IMR-90 (cell line): Measurements from ENCODE around the gene NMBR. TPM values are rescaled to one million over a fixed set of nuclear protein-coding genes. Genes with fewer than 3 reads are reported as not detected.

ENCODE experiments used
- ATAC-seq: fragments of 200-7000 bp; cut with Tn5 transposase; 2 replicates; pipeline ENCODE4 v1.9.1; 2020; ENCODE audit warnings: low read depth, mild to moderate bottlenecking, moderate library complexity
- BruUV-seq: library from RNA; stranded (reverse); fragments of 400-500 nt; replicated peaks from 2 replicates; lab custom pipeline; 2021; lab: Mats Ljungman, UMichigan
- CTCF ChIA-PET: fragments of 300-600 bp; formaldehyde crosslinking; extraction: SDS; loops from one replicate; lab custom pipeline; 2021; ENCODE audit warnings: antibody characterized with exemption; lab: Yijun Ruan, JAX
- POLR2A ChIA-PET: fragments of 300-600 bp; sonication (Branson Sonifier 250); formaldehyde crosslinking; loops from one replicate; lab custom pipeline; 2022; ENCODE audit warnings: antibody characterized with exemption; ENCODE audit not compliant: unreplicated experiment; lab: Charles Lee
- DNase-seq: peaks from one replicate; pipeline ENCODE4 v3.0.0; 2013
- H2AFZ ChIP-seq: replicated peaks from 2 replicates; pipeline ENCODE3; 2013; ENCODE audit warnings: low read length, mild to moderate bottlenecking; ENCODE audit not compliant: poor library complexity
- H2AK5ac ChIP-seq: 2 replicates; pipeline ENCODE4 v1.6.1; 2013; ENCODE audit warnings: low read depth, low read length, inconsistent platforms
- H2AK9ac ChIP-seq: replicated peaks from 2 replicates; pipeline ENCODE3; 2013; ENCODE audit warnings: mild to moderate bottlenecking, low read depth, low read length, moderate library complexity; ENCODE audit not compliant: poor library complexity
- H2BK120ac ChIP-seq: 2 replicates; pipeline ENCODE4 v1.6.1; 2013; ENCODE audit warnings: low read depth, low read length, inconsistent platforms
- H2BK15ac ChIP-seq: 3 replicates; pipeline ENCODE4 v1.6.1; 2013; ENCODE audit warnings: low read depth, low read length, inconsistent platforms
- H2BK20ac ChIP-seq: 2 replicates; pipeline ENCODE4 v1.6.1; 2013; ENCODE audit warnings: low read depth, mild to moderate bottlenecking, inconsistent platforms, low read length, moderate library complexity
- H2BK5ac ChIP-seq: 2 replicates; pipeline ENCODE4 v1.6.1; 2013; ENCODE audit warnings: mild to moderate bottlenecking, low read depth, low read length, inconsistent platforms; ENCODE audit not compliant: poor library complexity, severe bottlenecking
- H3K14ac ChIP-seq: replicated peaks from 2 replicates; pipeline ENCODE4 v1.6.1; 2013; ENCODE audit warnings: low read depth, low read length, inconsistent platforms
- H3K18ac ChIP-seq: 2 replicates; pipeline ENCODE4 v1.6.1; 2013; ENCODE audit warnings: low read depth, low read length, control low read depth
- H3K23ac ChIP-seq: 2 replicates; pipeline ENCODE4 v1.6.1; 2013; ENCODE audit warnings: low read depth, low read length, inconsistent platforms
- H3K27ac ChIP-seq: 2 replicates; pipeline ENCODE4 v1.5.1; 2013; ENCODE audit warnings: mild to moderate bottlenecking, control low read depth, low read length; ENCODE audit not compliant: insufficient read depth
- H3K27me3 ChIP-seq: 2 replicates; pipeline ENCODE4 v1.6.1; 2013; ENCODE audit warnings: low read length; ENCODE audit not compliant: control insufficient read depth, insufficient read depth
- H3K36me3 ChIP-seq: 2 replicates; pipeline ENCODE4 v1.6.1; 2013; ENCODE audit warnings: low read length, mixed read lengths; ENCODE audit not compliant: control insufficient read depth, insufficient read depth
- H3K4ac ChIP-seq: 2 replicates; pipeline ENCODE4 v1.6.1; 2013; ENCODE audit warnings: low read depth, low read length, inconsistent platforms
- H3K4me1 ChIP-seq: 2 replicates; pipeline ENCODE4 v1.6.1; 2013; ENCODE audit warnings: low read length, mixed read lengths; ENCODE audit not compliant: control insufficient read depth, insufficient read depth
- H3K4me2 ChIP-seq: 2 replicates; pipeline ENCODE4 v1.6.1; 2013; ENCODE audit warnings: low read depth, mild to moderate bottlenecking, control low read depth, low read length, moderate library complexity
- H3K4me3 ChIP-seq: 2 replicates; pipeline ENCODE4 v1.5.1; 2013; ENCODE audit warnings: low read depth, mild to moderate bottlenecking, control low read depth, low read length, moderate library complexity; ENCODE audit not compliant: insufficient read depth
- H3K56ac ChIP-seq: 2 replicates; pipeline ENCODE4 v1.6.1; 2013; ENCODE audit warnings: low read length, inconsistent platforms; ENCODE audit not compliant: insufficient read depth; ENCODE audit errors: extremely low read depth
- H3K79me1 ChIP-seq, 2 experiments: 2 replicates each; pipeline ENCODE4 v1.6.1; 2013; ENCODE audit warnings: low read length in 2 of 2, inconsistent platforms in 1 of 2, low read depth in 1 of 2
- H3K9ac ChIP-seq: 2 replicates; pipeline ENCODE4 v1.6.1; 2013; ENCODE audit warnings: low read depth, low read length, control low read depth
- H3K9me1 ChIP-seq: 2 replicates; pipeline ENCODE4 v1.6.1; 2013; ENCODE audit warnings: low read length, inconsistent platforms; ENCODE audit not compliant: insufficient read depth
- H3K9me3 ChIP-seq: 2 replicates; pipeline ENCODE4 v1.6.1; 2013; ENCODE audit warnings: low read length; ENCODE audit not compliant: control insufficient read depth, insufficient read depth
- H4K20me1 ChIP-seq: 2 replicates; pipeline ENCODE4 v1.6.1; 2013; ENCODE audit warnings: low read length, inconsistent platforms; ENCODE audit not compliant: insufficient read depth
- H4K5ac ChIP-seq: 2 replicates; pipeline ENCODE4 v1.6.1; 2013; ENCODE audit warnings: mild to moderate bottlenecking, low read depth, low read length, control low read depth
- H4K8ac ChIP-seq, 2 experiments: 2 replicates each; pipeline ENCODE4 v1.6.1; 2013; ENCODE audit warnings: low read depth in 2 of 2, low read length in 2 of 2, control low read depth in 1 of 2, inconsistent platforms in 1 of 2
- H4K91ac ChIP-seq: 2 replicates; pipeline ENCODE4 v1.6.1; 2013; ENCODE audit warnings: low read depth, low read length, inconsistent platforms; ENCODE audit not compliant: insufficient read depth
- BHLHE40 ChIP-seq: fragments of 150-350 bp; IDR thresholded peaks from 2 replicates; pipeline ENCODE4 v1.6.1; 2016; ENCODE audit warnings: mild to moderate bottlenecking, low read depth, low read length
- CEBPB ChIP-seq: IDR thresholded peaks from 2 replicates; pipeline ENCODE4 v1.6.1; 2012; ENCODE audit warnings: low read depth, low read length, improper control_type of control experiment
- CHD1 ChIP-seq: IDR thresholded peaks from 2 replicates; pipeline ENCODE4 v1.6.1; 2012; ENCODE audit warnings: low read depth, low read length, improper control_type of control experiment
- FOS ChIP-seq: fragments of 150-350 bp; IDR thresholded peaks from 2 replicates; pipeline ENCODE4 v1.6.1; 2016; ENCODE audit warnings: low read depth, low read length
- MAFK ChIP-seq: IDR thresholded peaks from 2 replicates; pipeline ENCODE4 v1.6.1; 2012; ENCODE audit warnings: low read depth, low read length, improper control_type of control experiment
- MAZ ChIP-seq: IDR thresholded peaks from 2 replicates; pipeline ENCODE4 v1.6.1; 2012; ENCODE audit warnings: low read depth, mild to moderate bottlenecking, low read length, improper control_type of control experiment, moderate library complexity, borderline replicate concordance
- MXI1 ChIP-seq: IDR thresholded peaks from 2 replicates; pipeline ENCODE4 v1.6.1; 2012; ENCODE audit warnings: low read depth, mild to moderate bottlenecking, low read length, moderate library complexity, borderline replicate concordance
- POLR2A ChIP-seq: IDR thresholded peaks from 2 replicates; pipeline ENCODE4 v1.6.1; 2012; ENCODE audit warnings: mild to moderate bottlenecking, low read depth, low read length
- RAD21 ChIP-seq: IDR thresholded peaks from 2 replicates; pipeline ENCODE4 v1.6.1; 2012; ENCODE audit warnings: low read length, improper control_type of control experiment
- RCOR1 ChIP-seq: IDR thresholded peaks from 2 replicates; pipeline ENCODE4 v1.6.1; 2012; ENCODE audit warnings: mild to moderate bottlenecking, low read length, improper control_type of control experiment; ENCODE audit not compliant: insufficient replicate concordance
- RFX5 ChIP-seq: IDR thresholded peaks from 2 replicates; pipeline ENCODE4 v1.8.0; 2012; ENCODE audit warnings: low read depth, mild to moderate bottlenecking, low read length, moderate library complexity
- SMC3 ChIP-seq: fragments of 150-350 bp; IDR thresholded peaks from 2 replicates; pipeline ENCODE4 v1.6.1; 2016; ENCODE audit warnings: low read depth, mild to moderate bottlenecking, antibody characterized with exemption, low read length, moderate library complexity
- dilution Hi-C: fragments of 300-500 bp; cut with HindIII; formaldehyde crosslinking; loops from one replicate; pipeline ENCODE4 v1.14.3; 2018; ENCODE audit warnings: low sequenced_read_pairs; ENCODE audit not compliant: unreplicated experiment
- in situ Hi-C: fragments of 300-500 bp; cut with MboI; formaldehyde crosslinking; loops from 3 replicates; pipeline ENCODE4 v1.14.3; 2019; ENCODE audit warnings: low sequenced_read_pairs, inconsistent platforms, mixed read lengths
- intact Hi-C: fragments of 100-400 bp; cut with micrococcal nuclease; formaldehyde crosslinking; loops from 2 replicates; pipeline ENCODE4 v1.10.0; 2022
- polyA plus RNA-seq, 3 experiments: library from polyadenylated mRNA; depleted of rRNA; stranded (reverse); fragments of >200 nt; gene quantifications; 2 replicates each; pipeline ENCODE4 v1.2.3, GENCODE V29; 2012; ENCODE audit warnings: low replicate concordance in 1 of 3
- total RNA-seq: library from RNA; depleted of rRNA; stranded (reverse); fragments of >200 nt; gene quantifications from 2 replicates; pipeline ENCODE4 v1.2.3, GENCODE V29; 2012
- TF ChIP-seq, protein P1 (sequence below): fragments of 150-350 bp; IDR thresholded peaks from 2 replicates; pipeline ENCODE4 v1.6.1; 2017; ENCODE audit warnings: mild to moderate bottlenecking, antibody characterized with exemption, low read length, low read depth
- TF ChIP-seq, protein P2 (sequence below): fragments of 150-350 bp; IDR thresholded peaks from 2 replicates; pipeline ENCODE4 v1.6.1; 2016; ENCODE audit warnings: low read depth, mild to moderate bottlenecking, low read length, moderate library complexity, borderline replicate concordance

Gene NMBR
- total and polyA plus RNA-seq, 2 of the 4 experiments (the other 2 are of a cell fraction), result not detected

DNA sequence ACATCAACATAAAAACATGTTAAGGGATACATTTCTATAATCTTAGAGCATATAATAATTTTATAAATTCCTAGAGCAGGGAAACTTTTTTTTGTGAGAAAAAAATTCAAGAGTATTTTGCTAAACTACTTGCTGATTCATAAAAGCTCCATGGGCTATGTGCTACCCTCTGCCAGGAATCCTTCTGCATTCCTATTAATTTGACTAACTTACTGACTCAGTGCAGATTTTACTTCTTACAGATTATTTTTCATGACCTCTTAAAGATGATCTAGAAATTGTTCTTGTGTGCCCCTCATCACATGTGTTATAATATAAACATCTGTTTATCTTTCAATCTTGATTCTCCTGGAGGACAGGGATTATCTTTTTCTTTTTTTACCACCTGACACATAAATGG is 5.8 kb upstream of the NMBR start:
- TF ChIP-seq FOS, result no peak
- no peak for TF ChIP-seq SMC3
- TF ChIP-seq, protein P1, sequence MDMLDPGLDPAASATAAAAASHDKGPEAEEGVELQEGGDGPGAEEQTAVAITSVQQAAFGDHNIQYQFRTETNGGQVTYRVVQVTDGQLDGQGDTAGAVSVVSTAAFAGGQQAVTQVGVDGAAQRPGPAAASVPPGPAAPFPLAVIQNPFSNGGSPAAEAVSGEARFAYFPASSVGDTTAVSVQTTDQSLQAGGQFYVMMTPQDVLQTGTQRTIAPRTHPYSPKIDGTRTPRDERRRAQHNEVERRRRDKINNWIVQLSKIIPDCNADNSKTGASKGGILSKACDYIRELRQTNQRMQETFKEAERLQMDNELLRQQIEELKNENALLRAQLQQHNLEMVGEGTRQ, result no peak
- TF ChIP-seq, protein P2, sequence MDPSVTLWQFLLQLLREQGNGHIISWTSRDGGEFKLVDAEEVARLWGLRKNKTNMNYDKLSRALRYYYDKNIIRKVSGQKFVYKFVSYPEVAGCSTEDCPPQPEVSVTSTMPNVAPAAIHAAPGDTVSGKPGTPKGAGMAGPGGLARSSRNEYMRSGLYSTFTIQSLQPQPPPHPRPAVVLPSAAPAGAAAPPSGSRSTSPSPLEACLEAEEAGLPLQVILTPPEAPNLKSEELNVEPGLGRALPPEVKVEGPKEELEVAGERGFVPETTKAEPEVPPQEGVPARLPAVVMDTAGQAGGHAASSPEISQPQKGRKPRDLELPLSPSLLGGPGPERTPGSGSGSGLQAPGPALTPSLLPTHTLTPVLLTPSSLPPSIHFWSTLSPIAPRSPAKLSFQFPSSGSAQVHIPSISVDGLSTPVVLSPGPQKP, result no peak
- no peak for TF ChIP-seq POLR2A
- TF ChIP-seq BHLHE40, result no peak
- TF ChIP-seq MAZ, result no peak
- no peak for TF ChIP-seq RCOR1
- TF ChIP-seq CEBPB, result no peak
- TF ChIP-seq CHD1, result no peak
- no peak for TF ChIP-seq RAD21
- TF ChIP-seq MXI1, result no peak
- TF ChIP-seq RFX5, result no peak
- TF ChIP-seq MAFK, result no peak
- CTCF ChIA-PET, result no interaction called here
- DNase-seq, result peak; percentile 82

More for the DNA sequence above, 5.8 kb upstream of the NMBR start:
- Histone ChIP-seq H3K27ac (no peak overlapping the region), H3K9ac (no peak overlapping the region), H3K4ac (no peak overlapping the region), H3K36me3 (peaks cover 2% of the 10 kb centered on the region; the same call in 1 of the 2 replicates), H3K79me1 (peaks cover 8 to 41% of the 10 kb centered on the region in 2 experiments; a peak in 3 of 4 replicates), H2AFZ (no peak overlapping the region), H2BK120ac (no peak overlapping the region), H2AK9ac (no peak overlapping the region), H2BK15ac (no peak overlapping the region), H3K23ac (no peak overlapping the region), H2BK20ac (no peak overlapping the region), H4K91ac (no peak overlapping the region), H2BK5ac (peak overlapping the region; percentile 93), H3K18ac (no peak overlapping the region), H3K4me2 (peak overlapping the region; percentile 12; the same call in 1 of the 2 replicates), H3K27me3 (no peaks in the 10 kb centered on the region), H4K5ac (no peak overlapping the region), H3K4me3 (no peak overlapping the region), H4K20me1 (no peaks in the 10 kb centered on the region), H3K4me1 (peaks cover 6% of the 10 kb centered on the region), H3K9me3 (no peaks in the 10 kb centered on the region), H4K8ac (no peak overlapping the region), H3K14ac (no peak overlapping the region), H2AK5ac (no peak overlapping the region), H3K9me1 (peaks cover 2% of the 10 kb centered on the region; the same call in 1 of the 2 replicates), H3K56ac (no peak overlapping the region)
- dilution Hi-C loops, result no loop called here
- ATAC-seq, result peak; percentile 88
- intact Hi-C loops, result loop anchor here (5.0 kb wide), 1 partner anchor 150 kb away; the partner anchor contains the start of gene ADGRG6
- in situ Hi-C loops, result no loop called here
- BruUV-seq, result no TSS peak
- POLR2A ChIA-PET, result no interaction called here
